HEK293 (cell line): ENCODE measurements around the gene KCNJ1.

ENCODE experiments used
- CTCF ChIA-PET: fragments of 350-600 bp; formaldehyde crosslinking; extraction: SDS; loops from one replicate; lab custom pipeline; 2021; ENCODE audit warnings: antibody characterized with exemption; lab: Yijun Ruan, JAX
- POLR2A ChIA-PET: fragments of 300-600 bp; formaldehyde crosslinking; extraction: SDS; loops from one replicate; lab custom pipeline; 2020; ENCODE audit warnings: antibody characterized with exemption, inconsistent platforms; lab: Yijun Ruan, JAX
- H3K27ac ChIP-seq: fragments of 200-500 bp; sonication (Bioruptor generic); 2 replicates; pipeline ENCODE4 v1.5.1; 2014; ENCODE audit warnings: low read depth, low read length, control low read depth, inconsistent platforms; ENCODE audit errors: extremely low read depth
- H3K36me3 ChIP-seq, 2 experiments: fragments of 200-500 bp in 1 of 2; sonication (Bioruptor generic) in 1 of 2; 1 replicate in 1 of 2; 2 replicates in 1 of 2; pipeline ENCODE4 v1.5.1; 2014 to 2017; ENCODE audit warnings: inconsistent platforms in 2 of 2, low read length in 2 of 2; ENCODE audit not compliant: control insufficient read depth in 2 of 2, insufficient read depth in 1 of 2
- H3K4me1 ChIP-seq: fragments of 200-500 bp; sonication (Bioruptor generic); 2 replicates; pipeline ENCODE4 v1.5.1; 2014; ENCODE audit warnings: mild to moderate bottlenecking, low read length, inconsistent platforms; ENCODE audit not compliant: control insufficient read depth, insufficient read depth
- H3K4me3 ChIP-seq: 2 replicates; pipeline ENCODE4 v1.5.1; 2011; ENCODE audit warnings: low read depth, mild to moderate bottlenecking, control low read depth, low read length, moderate library complexity
- H3K9me3 ChIP-seq: fragments of 200-500 bp; sonication (Bioruptor generic); 2 replicates; pipeline ENCODE4 v1.5.1; 2014; ENCODE audit warnings: low read depth, low read length, inconsistent platforms; ENCODE audit not compliant: control insufficient read depth, insufficient read depth
- INSM2 ChIP-seq: fragments of 450-650 bp; formaldehyde crosslinking; IDR thresholded peaks from 2 replicates; pipeline ENCODE4 v1.5.1; 2016; ENCODE audit warnings: missing biosample characterization, missing genetic modification characterization
- SP2 ChIP-seq: fragments of 450-650 bp; formaldehyde crosslinking; IDR thresholded peaks from 2 replicates; pipeline ENCODE4 v1.5.1; 2016; ENCODE audit warnings: missing biosample characterization, missing genetic modification characterization
- SP7 ChIP-seq: fragments of 450-650 bp; formaldehyde crosslinking; IDR thresholded peaks from 2 replicates; pipeline ENCODE4 v1.5.1; 2016; ENCODE audit warnings: missing biosample characterization, missing genetic modification characterization
- WT1 ChIP-seq: fragments of 450-650 bp; formaldehyde crosslinking; IDR thresholded peaks from 2 replicates; pipeline ENCODE4 v1.5.1; 2016; ENCODE audit warnings: missing biosample characterization, missing genetic modification characterization
- YY1 ChIP-seq: fragments of 450-650 bp; formaldehyde crosslinking; IDR thresholded peaks from 2 replicates; pipeline ENCODE4 v1.5.1; 2018; ENCODE audit warnings: missing biosample characterization, missing genetic modification characterization
- ZNF132 ChIP-seq: fragments of 450-650 bp; formaldehyde crosslinking; IDR thresholded peaks from 2 replicates; pipeline ENCODE4 v1.5.1; 2017; ENCODE audit warnings: missing biosample characterization, missing genetic modification characterization, borderline replicate concordance
- ZNF223 ChIP-seq: fragments of 450-650 bp; formaldehyde crosslinking; IDR thresholded peaks from 2 replicates; pipeline ENCODE4 v1.5.1; 2016; ENCODE audit warnings: missing biosample characterization, missing genetic modification characterization
- ZNF416 ChIP-seq: fragments of 450-650 bp; formaldehyde crosslinking; IDR thresholded peaks from 2 replicates; pipeline ENCODE4 v1.5.1; 2016; ENCODE audit warnings: missing biosample characterization, missing genetic modification characterization
- ZNF560 ChIP-seq: fragments of 450-650 bp; formaldehyde crosslinking; IDR thresholded peaks from 2 replicates; pipeline ENCODE4 v1.5.1; 2017; ENCODE audit warnings: missing biosample characterization, missing genetic modification characterization, borderline replicate concordance
- ZNF768 ChIP-seq: fragments of 450-650 bp; formaldehyde crosslinking; IDR thresholded peaks from 2 replicates; pipeline ENCODE4 v1.5.1; 2018; ENCODE audit warnings: missing biosample characterization, mild to moderate bottlenecking, missing genetic modification characterization
- TF ChIP-seq, protein P1 (sequence below): fragments of 450-650 bp; formaldehyde crosslinking; optimal IDR thresholded peaks from 2 replicates; pipeline ENCODE3; 2016; ENCODE audit warnings: missing biosample characterization, mild to moderate bottlenecking, missing genetic modification characterization
- TF ChIP-seq, protein P2 (sequence below): fragments of 450-650 bp; formaldehyde crosslinking; IDR thresholded peaks from 2 replicates; pipeline ENCODE4 v1.5.1; 2016; ENCODE audit warnings: missing biosample characterization, missing genetic modification characterization
- TF ChIP-seq, protein P3 (sequence below): fragments of 450-650 bp; formaldehyde crosslinking; IDR thresholded peaks from 2 replicates; pipeline ENCODE4 v1.5.1; 2016; ENCODE audit warnings: missing biosample characterization, missing genetic modification characterization, borderline replicate concordance

Gene KCNJ1

DNA sequence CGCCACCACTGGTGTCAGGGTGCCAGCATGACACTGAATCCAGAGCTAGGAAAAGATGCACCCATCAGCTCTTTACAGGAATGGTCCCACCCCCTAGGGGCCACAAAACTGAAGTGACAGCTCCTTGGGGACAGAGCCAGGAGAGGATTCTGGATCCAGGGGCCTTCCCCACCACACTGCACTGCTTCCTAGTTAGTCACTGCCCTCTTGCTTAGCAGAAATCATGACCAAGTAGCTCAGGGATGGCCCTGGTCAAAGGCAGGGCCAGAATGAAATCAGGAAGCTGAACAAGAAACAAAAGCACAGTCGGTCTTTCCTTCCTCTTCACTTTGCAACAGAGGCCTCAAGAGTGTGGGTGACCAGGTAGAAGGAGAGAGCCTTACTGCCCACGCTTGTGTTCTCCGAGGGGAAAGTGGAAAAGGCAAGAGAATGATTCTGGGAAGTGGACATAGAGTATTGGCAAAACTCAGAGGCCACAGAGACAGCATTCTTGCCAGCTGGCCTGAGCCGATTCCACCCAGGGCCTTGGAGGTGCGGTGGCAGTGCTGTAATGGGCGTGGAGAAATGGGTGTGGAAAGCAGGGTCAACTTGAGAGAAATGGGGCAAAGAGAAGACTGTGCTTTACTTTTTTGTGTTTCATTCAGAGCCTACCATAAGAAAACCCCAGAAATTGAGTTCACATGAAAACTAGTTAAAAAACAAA is 39.8 kb downstream of the KCNJ1 start (continued):
- TF ChIP-seq INSM2 (tag by site-specific recombination), result no peak

- Histone ChIP-seq H3K36me3 (no peaks in the 10 kb centered on the region), H3K9me3 (no peaks in the 10 kb centered on the region), H3K4me1 (no peaks in the 10 kb centered on the region), H3K27ac (no peak overlapping the region), H3K4me3 (no peak overlapping the region)
- ChIA-PET CTCF (interaction anchor here (0.7 to 2.9 kb wide), 2 partner anchors 657 to 667 kb away, joined by 3 to 15 read pairs; no protein-coding TSS in a partner anchor), POLR2A (no interaction called here)
- TF ChIP-seq SP7 (tag by site-specific recombination) (no peak), INSM2 (tag by site-specific recombination) (no peak), WT1 (tag by site-specific recombination) (no peak), ZNF560 (no peak), YY1 (tag by site-specific recombination) (no peak), ZNF132 (tag by site-specific recombination) (no peak), ZNF223 (tag by site-specific recombination) (no peak), ZNF768 (no peak), SP2 (tag by site-specific recombination) (no peak), ZNF416 (no peak)
- TF ChIP-seq, protein P1, sequence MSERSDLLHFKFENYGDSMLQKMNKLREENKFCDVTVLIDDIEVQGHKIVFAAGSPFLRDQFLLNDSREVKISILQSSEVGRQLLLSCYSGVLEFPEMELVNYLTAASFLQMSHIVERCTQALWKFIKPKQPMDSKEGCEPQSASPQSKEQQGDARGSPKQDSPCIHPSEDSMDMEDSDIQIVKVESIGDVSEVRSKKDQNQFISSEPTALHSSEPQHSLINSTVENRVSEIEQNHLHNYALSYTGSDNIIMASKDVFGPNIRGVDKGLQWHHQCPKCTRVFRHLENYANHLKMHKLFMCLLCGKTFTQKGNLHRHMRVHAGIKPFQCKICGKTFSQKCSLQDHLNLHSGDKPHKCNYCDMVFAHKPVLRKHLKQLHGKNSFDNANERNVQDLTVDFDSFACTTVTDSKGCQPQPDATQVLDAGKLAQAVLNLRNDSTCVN, result no peak
- TF ChIP-seq, protein P2, sequence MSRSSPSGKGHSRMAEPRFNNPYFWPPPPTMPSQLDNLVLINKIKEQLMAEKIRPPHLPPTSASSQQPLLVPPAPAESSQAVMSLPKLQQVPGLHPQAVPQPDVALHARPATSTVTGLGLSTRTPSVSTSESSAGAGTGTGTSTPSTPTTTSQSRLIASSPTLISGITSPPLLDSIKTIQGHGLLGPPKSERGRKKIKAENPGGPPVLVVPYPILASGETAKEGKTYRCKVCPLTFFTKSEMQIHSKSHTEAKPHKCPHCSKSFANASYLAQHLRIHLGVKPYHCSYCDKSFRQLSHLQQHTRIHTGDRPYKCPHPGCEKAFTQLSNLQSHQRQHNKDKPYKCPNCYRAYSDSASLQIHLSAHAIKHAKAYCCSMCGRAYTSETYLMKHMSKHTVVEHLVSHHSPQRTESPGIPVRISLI (tag by site-specific recombination), result no peak
- TF ChIP-seq, protein P3, sequence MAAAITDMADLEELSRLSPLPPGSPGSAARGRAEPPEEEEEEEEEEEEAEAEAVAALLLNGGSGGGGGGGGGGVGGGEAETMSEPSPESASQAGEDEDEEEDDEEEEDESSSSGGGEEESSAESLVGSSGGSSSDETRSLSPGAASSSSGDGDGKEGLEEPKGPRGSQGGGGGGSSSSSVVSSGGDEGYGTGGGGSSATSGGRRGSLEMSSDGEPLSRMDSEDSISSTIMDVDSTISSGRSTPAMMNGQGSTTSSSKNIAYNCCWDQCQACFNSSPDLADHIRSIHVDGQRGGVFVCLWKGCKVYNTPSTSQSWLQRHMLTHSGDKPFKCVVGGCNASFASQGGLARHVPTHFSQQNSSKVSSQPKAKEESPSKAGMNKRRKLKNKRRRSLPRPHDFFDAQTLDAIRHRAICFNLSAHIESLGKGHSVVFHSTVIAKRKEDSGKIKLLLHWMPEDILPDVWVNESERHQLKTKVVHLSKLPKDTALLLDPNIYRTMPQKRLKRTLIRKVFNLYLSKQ (tag by site-specific recombination), result no peak
These were observed 41.9 kb downstream of the KCNJ1 start for GRCh38 chr11:128825050-128825784.
